HG03432 (cell line): ENCODE measurements around the gene SHISA7.
"Not testable (repeated sequence)": the region's sequence is repeated elsewhere in the genome, so short reads cannot be mapped to it uniquely, and the experiment has no call there.

Experiments used
- ATAC-seq: cut with Tn5 transposase; IDR thresholded peaks from one replicate; pipeline ENCODE4 v1.9.1; 2021; ENCODE audit warnings: mild to moderate bottlenecking, moderate library complexity; ENCODE audit not compliant: unreplicated experiment

Gene SHISA7

DNA sequence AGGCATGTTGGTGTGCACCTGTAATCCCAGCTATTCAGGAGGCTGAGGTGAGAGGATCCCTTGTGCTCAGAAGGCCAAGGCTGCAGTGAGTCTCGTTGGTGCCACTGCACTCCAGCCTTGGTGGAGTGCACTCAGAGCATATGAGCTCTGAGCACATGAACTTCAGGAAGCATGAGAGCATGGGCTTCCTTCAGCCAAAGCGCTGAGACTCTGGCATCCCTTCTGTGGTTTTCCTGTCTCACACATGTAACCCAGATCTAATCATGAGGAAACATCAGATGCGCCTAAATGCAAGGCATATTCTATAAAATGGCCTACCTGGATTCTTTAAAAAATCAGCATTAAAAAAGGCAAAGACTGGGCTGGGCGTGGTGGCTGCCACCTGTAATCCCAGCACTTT lies 21.8 kb downstream of the SHISA7 start:
- not testable (repeated sequence) for ATAC-seq

DNA sequence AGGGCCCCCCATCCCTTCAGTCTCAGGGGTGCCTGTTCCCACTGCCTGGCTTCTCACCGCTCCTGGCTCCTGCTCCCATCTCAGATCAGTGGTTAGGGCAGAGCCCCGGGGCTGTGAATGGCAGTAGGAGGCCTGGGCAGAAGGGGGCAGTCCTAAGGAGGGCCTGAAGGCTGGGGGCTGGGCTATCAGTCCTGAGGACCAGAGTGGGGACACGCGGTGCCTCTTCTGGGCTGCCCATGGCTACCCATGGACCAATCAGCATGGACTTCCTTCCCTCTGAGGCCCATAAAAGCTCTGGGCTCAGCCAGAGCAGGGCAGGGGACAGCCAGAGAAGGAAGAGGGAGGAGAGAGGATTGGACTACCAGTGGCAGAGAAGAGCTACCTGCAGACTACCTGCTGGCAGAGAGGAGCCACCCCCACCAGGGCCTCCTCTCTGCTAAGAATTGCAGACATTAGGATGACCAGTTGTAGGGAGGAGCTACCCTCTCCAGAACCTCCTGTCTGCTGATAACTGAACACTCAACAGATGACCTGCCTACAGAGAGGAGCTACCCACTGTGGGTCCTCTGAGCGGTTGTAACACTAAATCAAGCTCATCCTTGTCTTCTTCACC lies 23.4 kb downstream of the SHISA7 start:
- no peak for ATAC-seq

DNA sequence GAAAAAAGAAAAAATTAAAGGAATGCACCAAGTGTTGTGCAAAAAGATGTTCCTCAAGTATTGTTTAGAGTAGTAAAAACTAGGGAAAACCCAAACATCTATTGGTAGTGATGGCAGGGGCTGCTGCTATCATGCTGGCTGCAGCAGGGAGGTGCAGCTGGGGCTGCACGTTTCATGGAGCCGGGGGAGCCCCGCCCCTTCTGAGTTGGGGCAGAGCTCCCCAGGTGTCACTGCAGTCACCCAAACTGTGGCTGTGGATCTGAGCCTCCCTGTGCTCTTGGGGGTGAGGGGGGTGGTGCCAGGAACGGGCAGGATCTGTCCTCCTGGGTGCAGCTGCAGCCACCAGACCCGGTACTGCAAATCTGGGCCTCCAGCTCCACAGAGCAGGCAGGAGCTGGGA lies 24.0 kb downstream of the SHISA7 start:
- ATAC-seq, result no peak

DNA sequence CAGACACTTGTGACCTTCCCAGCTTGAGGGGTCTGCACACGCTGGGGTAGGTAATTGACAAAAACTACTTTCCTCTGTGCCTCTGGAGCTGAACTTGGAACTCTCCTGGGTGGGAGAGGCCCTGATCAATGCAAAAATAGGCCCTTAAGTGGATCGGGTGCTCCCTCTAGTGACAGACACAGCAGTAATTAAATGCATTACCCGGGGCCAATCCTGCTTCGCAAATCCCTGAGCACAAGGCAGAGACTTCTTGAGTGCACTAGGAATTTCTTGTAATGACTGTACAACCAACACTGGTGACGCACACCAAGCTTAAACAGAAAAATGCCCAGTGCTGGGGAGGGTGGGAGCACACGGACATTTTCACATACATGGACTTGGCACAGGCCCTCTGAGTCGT lies 24.9 kb downstream of the SHISA7 start:
- ATAC-seq, result no peak

DNA sequence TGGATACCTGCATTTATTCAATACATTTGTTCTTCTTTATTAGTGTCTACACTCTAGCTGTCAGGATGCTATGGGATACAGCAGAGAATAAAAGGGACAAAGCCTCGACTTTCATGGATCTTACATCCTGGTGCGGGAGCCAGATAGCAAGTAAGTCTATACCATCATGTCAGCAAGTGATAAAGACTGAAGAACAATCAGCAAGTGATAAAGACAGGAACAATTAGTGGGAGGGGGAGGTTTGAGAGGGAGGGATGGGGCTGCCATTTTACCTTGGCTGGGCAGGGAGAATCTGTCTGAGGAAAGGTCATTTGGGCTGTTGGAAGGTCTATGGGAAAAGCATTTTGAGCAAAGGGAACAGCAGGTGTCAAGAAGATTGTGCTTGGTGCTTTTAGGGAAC lies 32.9 kb downstream of the SHISA7 start:
- ATAC-seq, result no peak

DNA sequence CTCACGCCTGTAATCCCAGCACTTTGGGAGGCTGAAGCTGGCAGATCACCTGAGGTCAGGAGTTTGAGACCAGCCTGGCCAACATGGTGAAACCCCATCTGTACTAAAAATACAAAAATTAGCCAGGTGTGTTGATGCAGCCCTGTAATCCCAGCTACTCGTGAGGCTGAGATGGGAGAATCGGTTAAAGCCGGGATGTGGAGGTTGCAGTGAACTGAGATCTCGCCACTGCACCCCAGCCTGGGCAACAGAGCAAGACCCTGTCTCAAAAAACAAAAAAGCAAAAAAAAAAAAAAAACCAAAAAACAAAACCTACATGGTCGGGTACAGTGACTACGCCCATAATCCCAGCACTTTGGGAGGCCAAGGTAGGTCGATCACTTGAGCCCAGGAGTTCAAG lies 33.9 kb downstream of the SHISA7 start:
- ATAC-seq, result not testable (repeated sequence)

DNA sequence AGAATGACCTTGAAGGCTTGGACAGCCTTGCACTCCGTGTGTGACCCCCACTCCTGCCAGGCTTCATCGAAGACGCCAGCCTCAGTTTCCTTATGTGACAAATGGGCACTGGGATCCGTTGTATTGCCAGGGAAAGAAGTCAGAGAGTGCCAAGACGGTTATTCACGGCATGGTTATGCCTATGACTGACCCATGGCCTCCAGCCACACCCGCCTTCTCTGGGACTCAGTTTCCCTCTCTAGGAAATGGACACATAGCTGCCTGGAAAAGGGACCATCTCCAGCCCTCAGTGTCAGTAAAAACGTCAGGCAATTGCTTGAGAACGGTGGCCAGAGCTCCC lies 34.6 kb downstream of the SHISA7 start:
- no peak for ATAC-seq

DNA sequence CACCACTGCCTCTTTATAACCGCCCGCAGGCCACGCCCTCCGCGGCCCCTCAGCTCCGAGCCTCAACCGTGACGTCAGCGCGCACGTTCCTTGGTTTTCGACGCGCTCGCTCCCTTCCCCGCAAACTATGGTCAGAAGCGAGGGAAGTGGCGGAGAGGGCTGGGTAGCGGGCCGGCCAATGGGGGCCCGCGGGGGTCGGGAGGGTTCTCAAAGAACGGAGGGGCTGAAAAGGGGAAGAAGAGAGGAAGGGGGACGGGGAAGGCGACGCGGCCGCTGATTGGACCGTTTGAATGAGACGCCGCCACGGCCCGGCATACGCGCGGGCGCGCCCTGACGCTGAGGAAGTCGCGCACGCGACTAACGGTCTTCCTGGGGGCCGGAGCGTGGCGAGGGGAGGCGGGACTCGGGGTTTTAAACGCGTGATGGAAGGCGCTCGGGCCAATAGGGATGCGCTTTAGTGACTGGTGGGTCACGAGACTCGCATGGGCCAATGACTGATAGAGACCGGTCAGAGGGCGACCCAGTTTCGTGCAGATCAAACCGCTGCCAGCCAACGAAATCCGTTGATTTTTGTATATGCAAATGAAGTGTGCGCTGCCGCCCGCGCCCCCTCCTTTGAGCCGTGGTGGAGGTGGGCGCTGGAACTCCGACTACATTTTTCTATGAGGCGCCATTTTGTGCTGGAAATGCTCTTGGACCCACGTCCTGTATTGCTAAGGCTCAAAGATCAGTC lies 35.1 kb downstream of the SHISA7 start:
- ATAC-seq, result peak; percentile 85

DNA sequence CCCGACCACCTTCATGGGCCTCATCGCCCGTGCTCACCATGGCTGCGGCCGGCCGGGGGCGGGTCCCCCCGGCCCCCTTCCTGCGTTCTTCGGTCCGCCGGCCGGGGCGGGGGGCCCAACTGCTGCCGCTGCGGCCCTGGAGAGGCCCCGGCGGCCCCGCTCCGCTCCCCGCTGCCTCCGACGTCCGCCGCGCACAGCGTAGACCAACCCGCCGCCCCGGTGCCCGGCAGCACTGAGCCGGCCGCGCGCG lies 35.6 kb downstream of the SHISA7 start, which contains the start of gene UBE2S:
TSS of gene UBE2S (minus strand) at position 239 of the 250 bp plus-strand sequence. CDS start at position 40, 199 bp downstream.
- not testable (repeated sequence) for ATAC-seq

DNA sequence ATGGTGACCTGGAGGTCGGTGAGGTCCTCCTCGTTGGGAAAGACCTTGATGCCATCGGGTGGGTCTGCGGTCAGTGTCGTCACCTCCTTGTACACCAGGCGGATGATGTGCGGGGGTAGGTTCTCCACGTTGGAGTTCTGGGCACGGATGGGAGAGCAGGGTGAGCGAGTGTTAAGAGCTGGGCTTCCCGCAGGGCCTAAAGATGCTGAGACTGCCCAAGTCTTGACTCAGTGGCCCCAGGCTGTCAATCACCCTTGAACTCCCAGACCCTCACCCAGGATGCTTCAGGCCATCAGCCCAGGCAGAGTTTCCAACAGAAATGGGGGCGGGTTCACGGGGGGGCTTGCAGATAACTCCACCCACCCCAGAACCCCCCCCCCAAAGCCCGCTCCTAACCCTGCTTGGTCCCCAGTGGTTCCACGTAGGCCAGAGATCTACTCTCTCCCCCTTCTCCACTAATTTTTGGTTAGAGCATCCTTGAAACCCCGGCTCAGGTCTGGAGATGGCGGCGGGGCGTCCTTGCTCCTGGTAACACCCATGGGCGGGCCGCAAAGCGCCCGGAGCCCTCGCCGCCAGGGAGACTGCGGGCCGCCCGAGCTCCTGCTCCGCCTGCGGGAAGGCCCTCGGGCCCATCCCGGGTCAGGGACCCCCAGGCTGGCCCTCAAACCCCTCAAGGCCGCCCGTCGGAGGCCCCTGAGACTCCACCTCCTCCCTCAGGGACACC lies 36.1 kb downstream of the SHISA7 start:
- peak; percentile 13 for ATAC-seq

DNA sequence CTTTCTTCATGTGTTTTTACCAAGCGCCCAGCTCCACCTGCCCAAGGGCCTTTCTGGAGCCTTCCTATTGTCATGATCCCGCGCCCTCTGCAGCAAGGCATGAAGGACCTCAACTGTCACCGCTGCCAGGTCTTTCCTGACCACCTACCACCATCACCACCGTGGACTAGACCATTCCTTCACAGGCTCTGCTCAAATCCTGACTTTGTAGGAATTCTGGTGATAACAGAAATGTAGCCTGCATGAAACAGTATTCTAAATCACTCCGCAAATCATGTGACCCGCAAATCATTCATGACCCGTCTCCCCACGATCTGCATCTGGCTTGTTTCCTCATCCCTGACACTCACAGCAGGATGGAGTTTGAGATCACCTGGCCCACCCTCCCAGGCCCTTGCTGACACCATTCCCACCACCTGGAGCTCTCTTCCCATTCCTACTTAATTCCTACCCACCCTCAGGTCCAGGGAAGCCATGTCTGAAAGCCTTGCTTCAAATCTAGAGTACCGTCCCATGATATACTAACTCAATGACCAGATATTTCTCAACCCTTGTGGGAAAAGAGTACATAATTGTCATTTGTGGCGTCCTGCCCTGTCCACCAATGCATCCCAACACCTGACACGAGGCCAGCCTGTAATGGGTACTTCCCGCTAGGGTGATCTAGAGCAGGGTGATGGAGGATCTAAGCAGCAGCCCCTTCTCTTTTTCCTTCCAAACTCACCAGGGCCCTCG lies 36.8 kb downstream of the SHISA7 start:
- no peak for ATAC-seq

DNA sequence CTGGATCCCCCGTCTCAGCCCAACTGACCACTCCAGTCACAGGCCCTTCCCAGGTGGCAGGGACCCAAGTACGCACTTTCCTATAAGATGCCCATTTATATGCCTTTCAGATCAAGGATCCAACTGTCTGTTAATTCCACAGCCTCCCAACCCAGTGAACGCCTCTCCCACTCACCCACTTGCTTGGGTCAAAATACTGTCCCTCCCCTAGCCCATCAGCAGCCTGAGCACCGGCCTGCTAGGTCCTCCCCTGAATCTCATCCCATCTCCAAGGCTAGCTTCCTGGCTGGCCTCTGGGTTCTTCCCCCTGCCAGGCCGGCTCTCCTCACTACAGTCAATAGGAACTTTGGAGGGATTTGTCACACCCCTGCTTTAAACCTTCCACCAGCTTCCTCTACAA lies 37.5 kb downstream of the SHISA7 start:
- ATAC-seq, result no peak

DNA sequence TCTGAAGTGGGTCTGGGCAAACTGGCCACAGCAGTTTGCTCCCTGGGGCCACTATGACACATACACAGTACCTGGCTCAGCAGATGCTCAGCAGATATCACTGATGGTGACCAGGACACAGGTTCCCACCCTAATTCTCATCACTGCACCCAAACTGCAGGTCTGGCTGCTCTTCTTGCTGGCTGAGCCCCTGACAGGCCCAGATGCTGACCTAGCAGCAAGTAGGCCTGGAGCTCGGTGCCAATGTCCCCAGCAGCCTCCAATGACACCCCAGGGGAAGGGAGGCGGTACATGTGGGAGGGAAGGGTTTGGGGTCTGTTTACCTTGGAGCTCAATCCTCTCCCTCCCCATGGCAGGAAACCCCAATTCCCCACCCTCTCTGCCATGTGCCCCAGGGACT lies 40.6 kb downstream of the SHISA7 start:
- no peak for ATAC-seq

DNA sequence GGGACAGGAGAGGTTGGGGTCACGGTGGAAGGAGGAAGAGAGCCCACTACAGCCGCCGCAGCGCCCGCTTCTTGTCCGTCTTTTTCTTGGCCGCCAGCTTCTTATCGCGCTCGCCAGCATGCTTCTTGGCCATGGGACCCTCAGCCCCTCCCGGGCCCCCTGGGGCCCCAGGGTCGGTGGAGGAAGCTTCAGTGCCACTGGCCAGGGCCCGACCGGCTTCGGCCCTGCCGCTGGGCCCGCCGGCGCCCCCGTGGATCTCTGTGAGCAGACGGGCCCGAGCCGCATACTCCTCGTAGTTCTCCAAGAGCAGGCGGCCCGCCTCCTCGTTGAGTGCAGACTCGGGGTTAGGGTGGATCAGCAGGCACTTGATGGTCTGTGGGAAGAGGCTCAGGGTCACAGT lies 41.7 kb downstream of the SHISA7 start:
- not testable (repeated sequence) for ATAC-seq

DNA sequence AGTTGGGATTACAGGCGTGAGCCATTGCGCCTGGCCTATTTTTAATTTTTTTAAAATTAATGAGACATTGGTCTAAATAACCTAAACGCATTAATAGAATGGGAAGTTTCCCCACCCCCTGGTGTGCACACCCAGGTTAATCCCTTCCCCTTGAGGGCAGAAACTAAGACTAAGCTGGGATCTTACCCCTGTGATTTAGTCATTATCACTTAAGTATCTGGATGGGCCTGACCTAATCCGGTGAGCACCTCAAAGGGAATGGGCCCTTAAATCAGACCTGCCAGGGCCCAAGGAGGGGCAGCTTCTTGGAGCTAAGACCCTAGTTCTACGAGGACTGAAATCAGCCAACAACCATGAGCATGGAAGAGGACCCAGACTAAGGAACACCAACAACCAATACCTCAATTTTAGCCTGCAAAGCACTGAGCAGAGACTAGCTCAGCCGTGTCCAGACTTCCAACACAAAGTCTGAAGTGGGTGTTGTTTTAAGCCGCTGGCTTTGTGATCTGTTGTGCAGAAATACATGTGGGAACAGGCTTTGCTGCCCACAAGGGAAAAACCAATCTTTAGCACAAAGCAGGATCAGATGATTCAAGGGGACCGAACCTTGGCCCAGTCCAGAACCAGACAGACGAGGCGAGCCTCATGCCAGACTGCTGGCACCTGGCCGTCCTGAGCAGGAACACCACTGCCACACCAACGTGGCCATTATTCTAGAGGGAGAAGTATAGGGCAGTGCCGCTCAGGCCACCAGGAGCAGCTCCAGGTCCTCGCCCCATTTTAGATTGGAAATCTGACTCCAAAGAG lies 42.6 kb downstream of the SHISA7 start:
- no peak for ATAC-seq

DNA sequence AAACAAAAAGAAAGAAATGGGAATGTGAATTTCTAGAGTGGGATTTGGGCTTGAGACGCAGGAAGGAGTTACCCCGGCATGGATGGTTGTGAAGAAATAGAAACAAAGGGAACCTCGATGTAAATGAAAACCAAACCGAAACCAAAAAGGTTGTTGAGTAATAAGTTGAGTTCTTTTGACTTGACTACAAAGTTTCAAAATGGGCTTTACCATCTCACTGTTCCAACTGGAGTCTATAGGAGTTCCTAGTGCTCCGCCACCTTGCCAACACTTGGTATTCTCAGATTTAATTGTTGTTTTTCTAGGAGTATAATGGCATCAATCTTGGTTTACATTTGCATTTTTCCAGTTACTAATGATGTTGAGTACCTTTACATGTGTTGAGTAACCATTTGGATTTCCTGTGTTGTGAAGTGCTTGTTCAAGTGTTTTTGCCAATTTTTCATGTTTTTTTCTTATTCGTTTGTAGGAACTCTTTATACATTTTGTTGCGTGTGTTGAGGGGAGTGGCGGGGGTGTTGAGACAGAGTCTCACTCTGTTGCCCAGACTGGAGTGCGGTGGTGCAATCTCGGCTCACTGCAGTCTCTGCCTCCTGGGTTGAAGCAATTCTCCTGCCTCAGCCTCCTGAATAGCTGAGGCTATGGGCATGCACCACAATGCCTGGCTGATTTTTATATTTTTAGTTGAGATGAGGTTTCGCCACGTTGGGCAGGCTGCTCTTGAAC lies 44.7 kb downstream of the SHISA7 start:
- ATAC-seq, result no peak

DNA sequence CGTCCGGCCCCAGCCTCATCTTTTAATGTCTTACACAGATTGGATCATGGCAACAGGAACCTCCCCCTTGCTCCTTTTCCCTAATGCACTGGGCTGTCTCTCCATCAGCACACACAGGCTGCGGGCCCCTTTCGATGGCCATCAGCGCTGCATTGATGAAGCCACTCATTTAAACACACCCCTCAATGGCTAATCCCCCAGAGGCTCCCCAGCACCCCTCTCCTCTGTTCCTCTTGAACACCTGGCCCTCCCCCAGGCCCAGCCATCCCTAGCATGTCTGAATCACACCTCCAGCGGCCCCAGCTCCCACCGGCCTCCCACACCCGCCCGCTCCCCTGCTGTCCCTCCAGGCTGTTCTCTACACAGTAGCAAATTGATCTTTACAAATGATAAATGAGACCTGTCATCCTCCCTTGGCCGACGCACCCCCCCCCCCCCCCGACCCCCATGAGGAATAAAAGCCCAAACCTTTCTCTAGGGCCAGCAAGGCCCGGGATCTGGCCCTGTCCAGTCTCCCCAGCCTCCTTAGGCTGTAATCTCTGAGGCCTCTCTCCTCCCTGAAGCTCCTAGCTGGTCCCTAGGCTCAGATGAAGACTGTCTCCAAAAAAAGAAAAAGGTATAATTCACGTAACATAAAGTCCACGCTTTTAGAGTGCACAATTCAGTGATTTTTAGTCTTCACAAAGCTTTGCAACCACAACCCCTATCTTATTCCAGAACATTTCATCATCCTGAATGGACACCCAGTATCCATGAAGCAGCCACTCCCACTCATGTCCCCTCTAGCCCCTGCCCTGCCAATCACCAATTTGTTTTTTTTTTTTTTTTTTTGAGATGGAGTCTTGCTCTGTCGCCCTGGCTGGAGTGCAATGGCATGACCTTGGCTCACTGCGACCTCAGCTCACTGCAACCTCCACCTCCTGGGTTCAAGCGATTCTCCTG lies 50.0 kb downstream of the SHISA7 start:
- ATAC-seq, result no peak

DNA sequence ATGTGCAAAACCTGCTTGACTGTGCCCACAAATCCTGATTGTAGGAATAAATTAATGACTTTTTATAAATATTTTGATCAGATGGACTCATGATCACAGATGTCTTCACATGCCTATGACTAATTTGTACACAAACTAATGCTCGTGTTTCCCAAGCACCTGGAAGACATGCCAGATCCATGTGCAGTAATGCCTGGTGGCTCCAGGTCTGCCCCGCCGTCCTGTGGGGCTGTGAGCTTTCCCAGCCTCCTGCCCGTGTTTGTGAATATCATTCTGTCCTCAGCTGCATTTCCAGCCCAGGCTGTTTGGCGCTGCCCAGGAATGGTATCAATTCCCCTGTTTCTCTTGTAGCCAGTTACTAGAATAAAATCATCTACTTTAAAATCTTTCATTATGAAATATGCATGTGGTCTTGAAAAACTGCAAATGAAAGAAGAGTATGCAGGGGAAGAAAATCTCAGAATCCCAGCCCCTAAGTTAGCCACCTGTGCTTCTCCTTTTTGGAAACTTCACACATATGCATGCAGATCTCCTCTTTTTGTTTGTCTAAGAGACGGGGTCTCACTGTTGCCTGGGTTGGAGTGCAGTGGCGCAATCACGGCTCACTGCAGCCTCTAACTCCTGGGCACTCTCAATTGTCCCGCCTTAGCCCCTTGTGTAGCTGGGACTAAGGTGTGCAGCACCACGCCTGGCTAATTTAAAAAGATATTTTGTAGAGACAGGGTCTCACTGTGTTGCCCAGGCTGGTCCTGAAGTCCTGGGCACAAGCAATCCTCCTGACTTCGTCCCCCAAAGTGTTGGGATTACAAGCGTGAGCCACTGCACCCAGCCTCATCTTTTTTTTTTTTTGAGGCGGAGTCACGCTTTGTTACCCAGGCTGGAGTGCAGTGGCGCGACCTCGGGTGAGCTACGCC lies 51.1 kb downstream of the SHISA7 start:
- ATAC-seq, result no peak
